Stimulated activated CD8-positive, alpha-beta memory T cell treated with anti-CD3 and anti-CD28 coated beads, Interleukin-4, amount 100 ng/mL, for 4 hours (primary cell): ENCODE measurements around the gene ARPC2.

ENCODE experiments used
- DNase-seq, 2 donors: peaks; one replicate each; pipeline ENCODE4 v3.0.0-alpha.2; 2020; ENCODE audit warnings: low read depth in 2 of 2, low spot score in 1 of 2

Gene ARPC2

GRCh38 chr2:218216336-218216673 is 684 bp upstream of the ARPC2 start:
- DNase-seq = no peak

GRCh38 chr2:218217360-218218267 is 625 bp downstream of the ARPC2 start:
- peak; percentile 56 to 67 for DNase-seq

DNA sequence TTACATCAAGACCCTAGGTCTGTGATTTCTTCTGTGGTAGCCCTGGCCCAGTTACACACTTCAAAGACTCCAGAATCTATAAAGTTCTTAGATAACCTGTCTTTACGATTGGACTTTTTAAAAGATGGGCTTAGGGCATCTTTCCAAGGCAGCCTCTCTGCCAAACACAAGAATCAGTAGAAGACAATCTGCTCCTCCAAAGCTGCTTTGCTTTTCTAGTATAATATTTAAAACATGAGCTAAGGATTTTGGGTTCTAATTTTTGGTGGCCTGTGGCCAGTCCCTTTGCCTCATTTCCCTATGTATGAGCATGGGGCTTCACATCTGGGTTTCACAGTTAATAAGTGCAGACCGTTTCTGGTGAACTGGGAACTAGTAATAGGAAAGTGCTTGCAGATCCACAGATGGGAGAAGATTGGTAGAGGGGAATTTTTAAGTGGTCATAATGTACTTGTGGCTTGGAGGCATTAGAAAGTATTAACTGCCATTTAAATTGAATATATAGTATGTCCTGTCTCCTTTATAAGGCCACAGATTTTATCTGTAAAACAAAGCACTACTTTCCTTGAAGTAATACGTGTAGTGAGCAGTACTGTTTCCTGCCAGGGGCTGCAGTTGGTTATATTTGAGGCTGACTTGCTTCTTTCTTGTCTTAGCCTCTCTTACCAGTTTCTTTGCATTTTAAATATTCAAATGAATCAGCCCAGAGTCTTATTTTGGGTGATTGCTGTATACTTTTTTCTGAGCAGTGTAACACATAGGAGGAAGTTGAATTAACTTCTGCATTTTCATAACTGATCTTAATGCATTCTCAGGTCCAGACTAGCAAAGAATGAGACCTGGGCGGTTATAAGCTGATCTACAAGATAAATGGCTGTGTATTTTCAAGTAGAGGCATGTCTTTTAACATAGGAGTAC is 1.5 kb downstream of the ARPC2 start:
- DNase-seq = no peak

- DNase-seq = no peak
Observed at GRCh38 chr2:218219934-218220333, 2.9 kb downstream of the ARPC2 start.

GRCh38 chr2:218221000-218221399 is 4.0 kb downstream of the ARPC2 start:
- DNase-seq = no peak

- DNase-seq = no peak
Observed at GRCh38 chr2:218223046-218223445, 6.1 kb downstream of the ARPC2 start.

- no peak for DNase-seq
Observed at GRCh38 chr2:218224186-218224585, 7.2 kb downstream of the ARPC2 start.

GRCh38 chr2:218226903-218227302 is 9.9 kb downstream of the ARPC2 start:
- no peak for DNase-seq

- no peak for DNase-seq
Observed at GRCh38 chr2:218228366-218229090, 11.5 kb downstream of the ARPC2 start.

DNA sequence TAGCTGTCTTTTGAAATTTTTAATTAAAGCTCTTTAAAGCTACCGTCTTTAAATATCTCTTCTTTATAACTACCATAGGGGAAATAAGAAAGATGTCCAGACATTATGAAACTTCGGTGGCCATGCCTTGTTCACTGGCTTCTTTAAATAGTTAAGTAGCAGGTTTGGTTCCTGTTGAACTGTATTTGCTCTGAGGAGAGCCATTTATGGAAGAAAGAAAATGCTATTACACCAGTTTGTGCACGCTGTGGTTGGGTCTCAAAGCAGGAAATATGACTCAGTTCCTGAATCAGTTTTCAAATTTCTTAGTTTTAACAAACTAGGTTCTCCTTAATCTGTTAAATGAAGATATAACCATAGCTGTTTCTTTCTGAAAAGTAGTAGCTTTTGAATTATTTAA is 12.2 kb downstream of the ARPC2 start:
- DNase-seq = peak in 1 of 2 donors; percentile 14

DNA sequence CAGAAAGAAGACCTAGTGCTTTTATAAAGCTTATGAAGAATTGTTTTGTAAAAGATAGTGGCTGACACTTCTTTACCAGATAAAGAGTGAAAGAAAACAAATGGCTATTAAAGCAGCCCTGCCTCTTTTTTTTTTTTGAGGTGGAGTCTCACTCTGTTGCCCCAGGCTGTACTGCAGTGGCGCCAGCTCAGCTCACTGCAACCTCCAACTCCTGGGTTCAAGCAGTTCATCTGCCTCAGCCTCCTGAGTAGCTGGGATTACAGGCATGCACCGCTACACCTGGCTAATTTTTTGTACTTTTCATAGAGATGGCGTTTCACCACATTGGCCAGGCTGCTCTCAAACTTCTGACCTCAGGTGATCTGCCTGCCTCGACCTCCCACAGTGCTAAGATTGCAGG is 12.9 kb downstream of the ARPC2 start:
- no peak for DNase-seq

GRCh38 chr2:218230882-218231281 is 13.9 kb downstream of the ARPC2 start:
- no peak for DNase-seq

DNA sequence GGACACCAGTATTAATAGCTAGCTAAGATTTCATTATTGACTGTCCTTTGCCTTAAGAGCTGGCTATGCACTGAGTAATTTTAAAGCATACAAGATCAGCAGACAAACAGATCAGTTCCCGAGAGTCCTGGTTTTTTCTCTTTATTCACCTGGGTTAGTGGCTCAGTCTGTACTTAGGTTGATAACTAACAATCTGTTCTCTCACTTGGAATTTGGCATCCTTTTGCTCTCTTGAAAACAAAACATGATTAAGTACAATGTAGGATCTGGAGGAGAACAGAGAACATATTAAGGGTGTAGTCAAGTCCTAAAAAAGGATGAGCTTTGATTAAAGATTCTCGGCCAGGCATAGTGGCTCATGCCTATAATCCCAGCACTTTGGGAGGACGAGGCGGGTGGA is 16.6 kb downstream of the ARPC2 start:
- no peak for DNase-seq

DNA sequence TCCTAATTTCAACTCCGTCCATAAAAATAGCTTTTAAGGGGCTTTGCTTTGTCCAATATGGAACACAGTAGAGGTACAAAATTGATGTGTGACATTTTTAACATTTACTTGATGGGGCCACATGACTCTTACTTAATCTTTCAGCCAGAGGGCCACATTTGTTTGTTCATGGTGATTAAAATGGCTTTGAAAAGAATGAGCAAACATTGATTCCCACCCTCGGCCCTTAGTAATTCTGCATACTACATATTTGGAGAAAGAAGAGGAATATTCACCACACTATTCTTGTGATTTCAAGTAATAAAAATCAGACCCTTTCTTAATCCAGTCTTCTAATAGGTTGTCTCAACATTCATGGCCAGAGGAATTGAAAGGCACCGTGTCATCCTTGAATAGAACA is 17.5 kb downstream of the ARPC2 start:
- DNase-seq = no peak

- DNase-seq = no peak
Observed at GRCh38 chr2:218235017-218235416, 18.0 kb downstream of the ARPC2 start.

GRCh38 chr2:218236829-218237228 is 19.8 kb downstream of the ARPC2 start:
- no peak for DNase-seq

GRCh38 chr2:218238887-218239286 is 21.9 kb downstream of the ARPC2 start:
- no peak for DNase-seq

DNA sequence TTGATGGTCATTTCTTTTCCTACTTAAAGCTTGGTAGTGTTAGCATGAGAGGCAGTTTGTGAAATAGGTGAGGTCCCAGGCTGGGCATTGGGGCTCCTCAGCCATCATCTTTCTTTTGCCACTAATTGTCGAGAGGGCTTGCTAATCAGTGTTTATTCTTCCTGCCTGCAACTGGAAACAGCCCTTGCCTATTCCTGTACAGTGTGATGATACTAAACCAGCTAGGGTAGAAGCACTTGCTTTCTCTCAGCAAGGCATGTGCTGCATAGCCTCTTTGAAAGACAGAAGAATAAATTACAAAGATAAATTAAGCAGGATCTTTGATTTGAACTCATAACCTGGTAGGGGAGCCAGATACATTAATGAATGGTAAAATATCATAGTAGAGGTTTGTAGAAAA is 27.2 kb downstream of the ARPC2 start:
- DNase-seq = no peak

DNA sequence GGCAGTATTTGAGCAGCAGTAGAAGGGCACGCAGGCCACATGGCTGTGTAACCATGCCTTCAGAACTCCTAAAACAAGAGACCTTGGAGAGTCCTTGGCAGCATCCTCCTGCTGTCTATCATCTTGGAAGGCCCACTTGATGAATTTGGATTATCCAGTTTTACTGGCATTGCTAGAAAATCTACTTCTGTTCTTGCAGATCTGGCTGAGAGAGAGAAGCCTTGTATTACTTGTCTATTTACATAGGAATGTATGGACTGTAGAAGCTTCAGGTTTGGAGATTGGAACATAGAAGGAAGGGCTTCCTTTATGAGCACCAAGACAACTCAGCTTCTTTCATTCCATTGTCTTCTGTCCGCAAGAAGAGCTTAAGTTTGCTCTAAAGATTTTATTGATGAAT is 27.7 kb downstream of the ARPC2 start:
- no peak for DNase-seq

DNA sequence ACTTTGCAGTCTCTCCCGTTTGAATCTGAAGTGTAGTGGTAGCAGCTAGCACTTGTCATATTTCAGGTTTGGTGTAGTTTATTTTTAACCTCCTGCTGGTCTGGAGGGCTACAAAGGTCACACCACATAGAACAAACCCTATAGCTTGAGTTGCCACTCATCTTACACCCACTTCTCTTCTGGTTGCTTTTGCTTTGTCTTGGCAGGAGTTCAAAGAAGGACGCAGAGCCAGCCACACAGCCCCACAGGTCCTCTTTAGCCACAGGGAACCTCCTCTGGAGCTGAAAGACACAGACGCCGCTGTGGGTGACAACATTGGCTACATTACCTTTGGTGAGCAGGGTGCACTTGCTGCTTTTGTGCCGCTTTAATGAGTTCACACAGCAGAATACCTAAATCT is 28.2 kb downstream of the ARPC2 start:
- DNase-seq = no peak

- DNase-seq = no peak
Observed at GRCh38 chr2:218249691-218250090, 32.7 kb downstream of the ARPC2 start.
